Osteocyte (in vitro differentiated cells): ENCODE results near the gene SCN8A. TPM values are rescaled to one million over a fixed set of nuclear protein-coding genes. Genes with fewer than 3 reads are reported as not detected.

Experiments
- DNase-seq: peaks from one replicate; pipeline ENCODE4 v3.0.0; 2021; ENCODE audit warnings: mixed read lengths; ENCODE audit not compliant: unreplicated experiment; ENCODE audit errors: extremely low spot score
- H3K27ac Mint-ChIP-seq: one replicate; pipeline ENCODE4 v1.8.0; 2021; ENCODE audit warnings: mild to moderate bottlenecking, mixed read lengths; ENCODE audit not compliant: unreplicated experiment
- H3K27me3 Mint-ChIP-seq: one replicate; pipeline ENCODE4 v1.8.0; 2021; ENCODE audit warnings: mixed read lengths; ENCODE audit not compliant: unreplicated experiment
- H3K36me3 Mint-ChIP-seq: one replicate; pipeline ENCODE4 v1.8.0; 2021; ENCODE audit warnings: mixed read lengths; ENCODE audit not compliant: unreplicated experiment
- H3K4me1 Mint-ChIP-seq: one replicate; pipeline ENCODE4 v1.8.0; 2021; ENCODE audit warnings: mixed read lengths; ENCODE audit not compliant: unreplicated experiment
- H3K4me3 Mint-ChIP-seq: one replicate; pipeline ENCODE4 v1.8.0; 2021; ENCODE audit warnings: mild to moderate bottlenecking, moderate library complexity, mixed read lengths; ENCODE audit not compliant: unreplicated experiment
- H3K9me3 Mint-ChIP-seq: one replicate; pipeline ENCODE4 v1.8.0; 2021; ENCODE audit warnings: mixed read lengths; ENCODE audit not compliant: unreplicated experiment
- CTCF ChIP-seq: fragments of 200-600 bp; sonication (generic); IDR thresholded peaks from 2 replicates; pipeline ENCODE4 v1.5.0; 2021; ENCODE audit warnings: antibody characterized with exemption, mild to moderate bottlenecking, moderate library complexity
- total RNA-seq: library from RNA; stranded (reverse); gene quantifications from 2 replicates; pipeline ENCODE4 v1.2.1, GENCODE V29; 2021

SCN8A gene
- total RNA-seq, 1 donor from 2014 or later, result 1.5 TPM

- DNase-seq, result no peak
- Mint-ChIP-seq H3K4me3 (no peak overlapping the region), H3K36me3 (no peaks in the 10 kb centered on the region), H3K27ac (no peak overlapping the region), H3K4me1 (no peaks in the 10 kb centered on the region), H3K9me3 (peaks cover 5% of the 10 kb centered on the region), H3K27me3 (no peaks in the 10 kb centered on the region)
- TF ChIP-seq CTCF, result no peak
These were observed 153.9 kb downstream of the SCN8A start for GRCh38 chr12:51744957-51745356.

GRCh38 chr12:51746416-51746815 lies 155.4 kb downstream of the SCN8A start:
- H3K27me3 Mint-ChIP-seq, result no peaks in the 10 kb centered on the region
- H3K9me3 Mint-ChIP-seq, result peaks cover under 1% of the 10 kb centered on the region
- no peak overlapping the region for H3K27ac Mint-ChIP-seq
- no peak for DNase-seq
- no peaks in the 10 kb centered on the region for H3K4me1 Mint-ChIP-seq
- no peaks in the 10 kb centered on the region for H3K36me3 Mint-ChIP-seq
- H3K4me3 Mint-ChIP-seq, result no peak overlapping the region
- TF ChIP-seq CTCF, result no peak

GRCh38 chr12:51748235-51748634 lies 157.2 kb downstream of the SCN8A start:
- no peak overlapping the region for H3K4me3 Mint-ChIP-seq
- H3K27me3 Mint-ChIP-seq, result no peaks in the 10 kb centered on the region
- H3K36me3 Mint-ChIP-seq, result no peaks in the 10 kb centered on the region
- H3K9me3 Mint-ChIP-seq, result no peaks in the 10 kb centered on the region
- H3K4me1 Mint-ChIP-seq, result no peaks in the 10 kb centered on the region
- TF ChIP-seq CTCF, result no peak
- DNase-seq, result no peak
- H3K27ac Mint-ChIP-seq, result no peak overlapping the region

- no peaks in the 10 kb centered on the region for H3K9me3 Mint-ChIP-seq
- H3K4me1 Mint-ChIP-seq, result no peaks in the 10 kb centered on the region
- H3K27ac Mint-ChIP-seq, result no peak overlapping the region
- no peak for DNase-seq
- H3K4me3 Mint-ChIP-seq, result no peak overlapping the region
- H3K36me3 Mint-ChIP-seq, result no peaks in the 10 kb centered on the region
- no peak for TF ChIP-seq CTCF
- no peaks in the 10 kb centered on the region for H3K27me3 Mint-ChIP-seq
These were observed 158.4 kb downstream of the SCN8A start for GRCh38 chr12:51749206-51749985.

GRCh38 chr12:51749986-51750317 lies 158.9 kb downstream of the SCN8A start:
- no peak for DNase-seq
- H3K27ac Mint-ChIP-seq, result no peak overlapping the region
- no peaks in the 10 kb centered on the region for H3K36me3 Mint-ChIP-seq
- H3K4me3 Mint-ChIP-seq, result no peak overlapping the region
- H3K27me3 Mint-ChIP-seq, result no peaks in the 10 kb centered on the region
- no peaks in the 10 kb centered on the region for H3K9me3 Mint-ChIP-seq
- no peaks in the 10 kb centered on the region for H3K4me1 Mint-ChIP-seq
- TF ChIP-seq CTCF, result no peak
